Right lobe of liver (tissue), 6 donors: ENCODE data around the gene SDK1. TPM values are rescaled to one million over a fixed set of nuclear protein-coding genes. Genes with fewer than 3 reads are reported as not detected.
"Not testable (repeated sequence)": the region's sequence is repeated elsewhere in the genome, so short reads cannot be mapped to it uniquely, and the experiment has no call there.

ENCODE experiments used
- ATAC-seq, 4 donors: fragments of 200-7000 bp; cut with Tn5 transposase; one replicate each; pipeline ENCODE4 v1.9.1; 2020; ENCODE audit warnings: mild to moderate bottlenecking in 4 of 4, moderate library complexity in 4 of 4
- DNase-seq, 3 donors: peaks; one replicate each; pipeline ENCODE4 v3.0.0-alpha.2; 2020
- H3K27ac ChIP-seq, 3 donors: fragments of 200-600 bp; one replicate each; pipeline ENCODE4 v1.8.0; 2022
- H3K27me3 ChIP-seq, 2 donors: fragments of 200-600 bp; one replicate each; pipeline ENCODE4 v1.8.0; 2022
- H3K36me3 ChIP-seq, 4 donors: fragments of 200-600 bp; sonication (generic) in 1 of 4; one replicate each; pipeline versions ENCODE4 v1.5.1 to v1.8.0; 2017 to 2022; ENCODE audit warnings: control low read depth in 1 of 4
- H3K4me1 ChIP-seq, 4 donors: fragments of 200-600 bp; sonication (generic) in 1 of 4; one replicate each; pipeline versions ENCODE4 v1.5.1 to v1.8.0; 2017 to 2022; ENCODE audit warnings: control low read depth in 1 of 4
- H3K4me3 ChIP-seq, 3 donors: fragments of 200-600 bp; one replicate each; pipeline ENCODE4 v1.8.0; 2022
- H3K9me3 ChIP-seq, 4 donors: fragments of 200-600 bp; sonication (generic) in 1 of 4; one replicate each; pipeline versions ENCODE4 v1.5.1 to v1.8.0; 2017 to 2022; ENCODE audit warnings: control low read depth in 1 of 4
- POLR2A ChIP-seq: fragments of 450-650 bp; IDR thresholded peaks from one replicate; pipeline ENCODE4 v1.6.1; 2017; ENCODE audit warnings: antibody characterized with exemption, mild to moderate bottlenecking
- WGBS: methylation state at CpG from one replicate; pipeline ENCODE4 v1.1.6; 2018; ENCODE audit warnings: low coverage, low lambda C conversion rate; ENCODE audit not compliant: insufficient coverage; ENCODE audit errors: missing lambda C conversion rate; 5-methylcytosine and 5-hydroxymethylcytosine counted together
- intact Hi-C, 2 donors: fragments of 100-400 bp; cut with DNase I; formaldehyde crosslinking; loops; one replicate each; pipeline versions ENCODE4 v1.11.2 to v1.14.1; 2022
- total RNA-seq, 6 experiments: library from RNA; depleted of rRNA in 2 of 6; stranded (reverse); fragments of >200 nt in 2 of 6; fragmentation: NEBNext Ultra II Directional in 3 of 6; extraction: Animal tissue kit (Norgen Biotek cat#: 25700) in 3 of 6; gene quantifications; one replicate each; pipeline versions ENCODE4 v1.1.0 to v1.2.4, GENCODE V29; 2016 to 2023
- TF ChIP-seq, protein P1 (sequence below), 4 donors: fragments of 200-600 bp in 3 of 4; fragments of 450-650 bp in 1 of 4; IDR thresholded peaks; one replicate each; pipeline versions ENCODE4 v1.5.1 to v1.8.0; 2016 to 2022; ENCODE audit warnings: antibody characterized with exemption in 4 of 4, mild to moderate bottlenecking in 2 of 4
- donor health status: DM: no; HTN: yes; CAD: no.
- donor health status: DM: no; HTN: no; CAD: no.
- donor health status: DM: no; HTN: no; CAD: no.
- donor health status: DM: no; HTN: yes; CAD: no.
- donor health status: DM: no; HTN: yes; CAD: no.

SDK1 gene
- total RNA-seq, 6 experiments from 2014 or later, result 0.07 to 1.4 (median 0.65) TPM

DNA sequence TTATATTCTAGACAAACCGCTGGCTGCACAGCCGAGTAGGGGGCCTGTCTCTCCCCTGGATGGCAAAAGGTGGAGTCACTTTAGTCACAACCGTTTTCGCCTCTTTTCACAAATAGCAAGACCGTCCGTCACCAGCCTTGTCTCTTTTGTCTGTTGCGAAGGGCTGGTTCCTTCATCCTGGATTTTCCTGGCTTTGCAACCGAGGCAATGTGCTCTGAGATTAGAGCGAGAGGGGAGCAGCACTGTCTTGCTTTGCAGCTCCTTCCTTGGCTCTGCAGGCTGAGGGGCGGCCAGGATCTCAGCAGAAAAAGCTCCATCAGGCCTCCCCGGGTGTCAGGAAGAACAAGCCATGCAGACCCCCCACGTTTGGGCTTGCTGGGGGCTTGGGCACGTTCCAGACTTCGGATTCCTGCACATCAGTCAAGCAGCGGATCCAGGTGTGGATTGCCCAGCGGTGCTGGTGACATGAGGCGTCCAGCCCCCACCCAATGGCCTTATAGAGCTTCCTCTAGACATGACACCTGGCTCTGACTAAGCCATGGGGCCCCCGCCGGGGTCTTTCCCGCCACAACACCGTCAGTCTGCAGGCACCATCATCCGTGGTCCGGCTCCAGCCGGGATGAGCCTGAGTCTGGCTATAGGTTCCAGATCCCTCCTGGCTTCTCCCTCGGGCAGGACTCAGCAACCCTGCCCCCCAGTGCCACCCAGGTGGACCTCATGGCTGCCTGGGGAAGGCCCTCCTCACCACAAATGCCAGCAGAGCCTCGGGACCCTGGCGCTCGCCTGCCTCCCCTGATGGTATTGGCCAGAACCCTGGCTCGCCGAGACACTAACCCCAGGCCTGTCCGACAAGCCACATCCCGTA, 913.5 kb downstream of the SDK1 start:
- Histone ChIP-seq H3K27ac (no peak overlapping the region), H3K4me3 (no peak overlapping the region), H3K36me3 (no peaks in the 10 kb centered on the region), H3K4me1 (no peaks in the 10 kb centered on the region), H3K27me3 (no peaks in the 10 kb centered on the region), H3K9me3 (no peaks in the 10 kb centered on the region)
- intact Hi-C loops, result no loop called here
- ATAC-seq (no peak), DNase-seq (peak in 1 of 3 donors; percentile 34)
- TF ChIP-seq, protein P1, sequence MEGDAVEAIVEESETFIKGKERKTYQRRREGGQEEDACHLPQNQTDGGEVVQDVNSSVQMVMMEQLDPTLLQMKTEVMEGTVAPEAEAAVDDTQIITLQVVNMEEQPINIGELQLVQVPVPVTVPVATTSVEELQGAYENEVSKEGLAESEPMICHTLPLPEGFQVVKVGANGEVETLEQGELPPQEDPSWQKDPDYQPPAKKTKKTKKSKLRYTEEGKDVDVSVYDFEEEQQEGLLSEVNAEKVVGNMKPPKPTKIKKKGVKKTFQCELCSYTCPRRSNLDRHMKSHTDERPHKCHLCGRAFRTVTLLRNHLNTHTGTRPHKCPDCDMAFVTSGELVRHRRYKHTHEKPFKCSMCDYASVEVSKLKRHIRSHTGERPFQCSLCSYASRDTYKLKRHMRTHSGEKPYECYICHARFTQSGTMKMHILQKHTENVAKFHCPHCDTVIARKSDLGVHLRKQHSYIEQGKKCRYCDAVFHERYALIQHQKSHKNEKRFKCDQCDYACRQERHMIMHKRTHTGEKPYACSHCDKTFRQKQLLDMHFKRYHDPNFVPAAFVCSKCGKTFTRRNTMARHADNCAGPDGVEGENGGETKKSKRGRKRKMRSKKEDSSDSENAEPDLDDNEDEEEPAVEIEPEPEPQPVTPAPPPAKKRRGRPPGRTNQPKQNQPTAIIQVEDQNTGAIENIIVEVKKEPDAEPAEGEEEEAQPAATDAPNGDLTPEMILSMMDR (IDR thresholded peaks at IDR 0.05), result no peak
- TF ChIP-seq POLR2A, result no peak
- WGBS, result 69% methylated on average over 11 of the region's 32 CpGs

DNA sequence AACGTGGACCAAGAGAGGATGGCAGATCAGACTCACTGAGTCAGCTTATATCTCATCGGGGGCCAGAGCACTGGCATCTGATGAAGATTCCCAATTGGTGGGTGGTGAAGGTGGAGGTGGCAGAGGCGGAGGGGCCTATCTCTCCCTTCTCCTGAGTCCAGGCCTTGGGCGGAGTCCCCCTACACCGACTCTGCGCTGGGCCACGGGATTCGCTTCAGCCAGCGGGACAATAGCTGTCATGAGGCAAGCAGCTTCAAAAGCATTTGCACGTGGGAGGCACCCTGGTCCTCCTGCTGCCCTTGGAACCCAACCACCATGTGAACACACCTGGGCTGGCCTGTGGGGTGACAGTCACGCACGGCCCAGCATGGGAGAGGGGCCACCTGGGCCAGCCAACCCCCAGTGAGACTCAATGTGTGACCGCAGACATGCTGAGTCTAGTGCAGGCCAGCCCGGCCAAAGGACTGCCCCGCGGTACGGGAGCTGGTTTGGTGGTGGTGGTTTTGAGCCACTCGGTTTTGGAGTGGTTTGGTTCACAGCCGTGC, 914.2 kb downstream of the SDK1 start:
- Histone ChIP-seq H3K4me3 (no peak overlapping the region), H3K27ac (no peak overlapping the region), H3K27me3 (no peaks in the 10 kb centered on the region), H3K9me3 (no peaks in the 10 kb centered on the region), H3K4me1 (no peaks in the 10 kb centered on the region), H3K36me3 (no peaks in the 10 kb centered on the region)
- intact Hi-C loops, result no loop called here
- ATAC-seq (peak in 1 of 4 donors; percentile 24), DNase-seq (peak in 1 of 3 donors; percentile 36)
- TF ChIP-seq POLR2A, result no peak
- TF ChIP-seq, protein P1 (IDR thresholded peaks at IDR 0.05), result no peak
- no CpG with 5 or more reads among the region's 19 CpGs for WGBS

GRCh38 chr7:4216016-4216415, 915.0 kb downstream of the SDK1 start:
- Histone ChIP-seq H3K9me3 (no peaks in the 10 kb centered on the region), H3K27me3 (no peaks in the 10 kb centered on the region), H3K36me3 (no peaks in the 10 kb centered on the region), H3K4me3 (no peak overlapping the region), H3K4me1 (no peaks in the 10 kb centered on the region), H3K27ac (no peak overlapping the region)
- whole genome bisulfite sequencing, result 83% methylated on average over 3 of the region's 16 CpGs
- intact Hi-C loops, result no loop called here
- TF ChIP-seq POLR2A, result no peak
- TF ChIP-seq, protein P1 (IDR thresholded peaks at IDR 0.05), result no peak
- DNase-seq (peak in 1 of 3 donors; percentile 29), ATAC-seq (no peak)

GRCh38 chr7:4217126-4217660, 916.1 kb downstream of the SDK1 start:
- H3K36me3 ChIP-seq, H3K27ac ChIP-seq, intact Hi-C loops, H3K4me3 ChIP-seq, ATAC-seq, H3K9me3 ChIP-seq, H3K4me1 ChIP-seq, H3K27me3 ChIP-seq: not testable (repeated sequence)
- WGBS, result 71% methylated on average over 4 of the region's 29 CpGs
- DNase-seq, result peak in 1 of 3 donors; percentile 37

DNA sequence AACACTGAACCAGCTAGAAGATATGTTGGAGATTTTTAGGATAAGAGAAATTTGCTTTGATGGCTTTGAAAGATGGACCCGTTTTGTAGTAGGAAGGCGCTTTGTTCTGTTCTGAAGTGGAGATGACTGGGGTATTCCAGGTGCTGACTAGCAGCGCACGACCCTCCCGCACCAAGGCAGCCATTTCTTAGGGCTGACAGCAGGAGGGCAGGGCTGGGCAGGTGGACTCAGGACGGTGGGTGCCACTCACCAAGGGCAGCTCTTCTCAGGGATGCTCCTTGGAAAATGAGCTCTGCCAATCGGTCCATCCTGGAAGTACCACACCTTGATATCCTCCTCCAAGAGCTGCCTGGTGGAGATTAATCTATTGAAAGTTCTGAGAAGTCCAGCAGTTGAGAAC, 917.4 kb downstream of the SDK1 start:
- DNase-seq, result peak in 1 of 3 donors; percentile 42
- intact Hi-C loops, result no loop called here
- Histone ChIP-seq H3K36me3 (no peaks in the 10 kb centered on the region), H3K4me3 (no peak overlapping the region), H3K4me1 (no peaks in the 10 kb centered on the region), H3K27me3 (no peaks in the 10 kb centered on the region), H3K9me3 (no peaks in the 10 kb centered on the region), H3K27ac (no peak overlapping the region)
- 92% methylated on average over 2 of the region's 7 CpGs for WGBS
- TF ChIP-seq POLR2A, result no peak
- TF ChIP-seq, protein P1 (IDR thresholded peaks at IDR 0.05), result no peak
- no peak for ATAC-seq
